ENCODE data around the gene HCFC1R1. TPM values are rescaled to one million over a fixed set of nuclear protein-coding genes. Genes with fewer than 3 reads are reported as not detected.

Gene HCFC1R1
- total and polyA plus RNA-seq, 2 experiments from 2014 or later, result 30.2 to 192 TPM

DNA sequence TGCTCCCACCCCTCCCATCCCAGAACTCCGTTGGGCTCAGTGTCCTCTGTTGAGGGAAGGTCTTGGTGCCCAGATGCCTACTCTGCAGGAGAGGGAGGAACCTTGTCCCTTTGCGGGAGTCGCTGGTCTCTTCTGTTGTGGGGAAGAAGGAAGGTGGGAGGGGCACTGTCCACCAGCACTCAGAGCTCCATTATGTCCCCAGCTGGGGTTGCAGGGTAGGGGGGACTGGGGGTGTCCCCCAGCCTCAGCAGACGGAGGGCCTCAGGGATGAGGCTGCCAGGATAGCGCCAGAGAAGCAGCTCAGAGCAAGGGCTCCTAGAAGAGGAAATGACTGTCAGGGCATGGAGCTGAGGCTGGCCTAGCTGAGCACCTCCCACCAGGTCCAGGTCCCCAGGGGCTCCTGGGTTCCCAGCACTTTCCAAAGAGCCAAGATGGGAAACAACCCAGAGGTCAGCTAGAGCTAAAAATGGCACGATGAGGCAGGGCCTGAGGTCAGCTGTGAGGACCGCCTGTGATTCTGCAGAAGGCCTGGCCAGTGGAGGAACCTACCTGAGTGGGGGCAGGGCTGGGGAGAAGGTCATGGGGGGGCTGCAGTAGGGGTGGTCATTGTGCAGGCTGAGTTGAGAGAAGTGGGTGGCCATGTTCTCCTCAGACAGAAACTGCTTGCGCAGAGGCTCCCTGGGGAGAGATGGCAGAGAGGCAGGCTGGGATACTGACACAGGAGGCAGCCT lies 893 bp downstream of the HCFC1R1 start:
- Histone ChIP-seq H3K4me3 (peak overlapping the region; percentile 85), H3K4me1 (ENCODE audit: insufficient read depth) (peaks cover 37% of the 10 kb centered on the region), H3K27ac (ENCODE audit: low read depth) (peak overlapping the region; percentile 99), H4K20me1 (replicated peaks; ENCODE audit: insufficient read depth) (peaks cover 20% of the 10 kb centered on the region), H3K9me2 (ENCODE audit: insufficient read depth) (no peaks in the 10 kb centered on the region), H2AFZ (no peak overlapping the region), H3K4me2 (peak overlapping the region; percentile 97), H3K27me3 (ENCODE audit: insufficient read depth) (no peaks in the 10 kb centered on the region; the same call in 1 of the 2 replicates), H3K36me3 (ENCODE audit: insufficient read depth) (no peaks in the 10 kb centered on the region), H3F3A (replicated peaks; ENCODE audit: low read depth) (peaks cover 60% of the 10 kb centered on the region), H3K79me2 (replicated peaks; ENCODE audit: insufficient read depth) (peaks cover 18% of the 10 kb centered on the region)
- DNase-seq (ENCODE audit: low spot score) (no peak), ATAC-seq (no peak)
- peak overlapping the region; percentile 96 for H3K4me3 Mint-ChIP-seq
- peaks cover 44% of the 10 kb centered on the region for H3K36me3 Mint-ChIP-seq (ENCODE audit: low read depth)
- H3K27me3 Mint-ChIP-seq (ENCODE audit: insufficient read depth, low read depth, poor library complexity), result peaks cover 48% of the 10 kb centered on the region
- TF ChIP-seq POLR2AphosphoS5 (IDR thresholded peaks at IDR 0.05; ENCODE audit: low read depth), result peak; percentile 58
- TF ChIP-seq, protein P1, sequence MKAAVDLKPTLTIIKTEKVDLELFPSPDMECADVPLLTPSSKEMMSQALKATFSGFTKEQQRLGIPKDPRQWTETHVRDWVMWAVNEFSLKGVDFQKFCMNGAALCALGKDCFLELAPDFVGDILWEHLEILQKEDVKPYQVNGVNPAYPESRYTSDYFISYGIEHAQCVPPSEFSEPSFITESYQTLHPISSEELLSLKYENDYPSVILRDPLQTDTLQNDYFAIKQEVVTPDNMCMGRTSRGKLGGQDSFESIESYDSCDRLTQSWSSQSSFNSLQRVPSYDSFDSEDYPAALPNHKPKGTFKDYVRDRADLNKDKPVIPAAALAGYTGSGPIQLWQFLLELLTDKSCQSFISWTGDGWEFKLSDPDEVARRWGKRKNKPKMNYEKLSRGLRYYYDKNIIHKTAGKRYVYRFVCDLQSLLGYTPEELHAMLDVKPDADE (IDR thresholded peaks at IDR 0.05), result no peak
- peaks cover 31% of the 10 kb centered on the region for H3K4me1 Mint-ChIP-seq
- no peaks in the 10 kb centered on the region; the same call in 1 of the 3 replicates for H3K9me3 Mint-ChIP-seq
- peak overlapping the region; percentile 98 for H3K27ac Mint-ChIP-seq

DNA sequence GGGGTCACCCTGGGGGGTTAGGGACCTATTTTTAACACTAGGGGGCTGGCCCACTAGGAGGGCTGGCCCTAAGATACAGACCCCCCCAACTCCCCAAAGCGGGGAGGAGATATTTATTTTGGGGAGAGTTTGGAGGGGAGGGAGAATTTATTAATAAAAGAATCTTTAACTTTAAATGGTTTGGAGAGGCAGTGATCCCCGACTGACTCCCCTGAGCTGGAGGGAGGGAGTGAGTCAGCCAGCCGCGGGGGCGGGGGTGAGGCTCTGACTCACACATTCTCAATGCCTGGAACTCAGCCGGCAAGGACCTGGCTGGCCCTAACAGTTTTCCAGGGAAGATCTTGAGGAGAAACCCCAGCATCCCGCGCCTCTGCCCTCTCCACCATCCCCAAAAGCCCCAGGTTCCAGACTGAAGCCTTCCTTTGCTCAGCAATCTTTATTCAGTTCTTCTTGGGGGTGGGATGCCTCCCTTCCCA lies 1.5 kb downstream of the HCFC1R1 start:
- peak; percentile 91 for DNase-seq (ENCODE audit: low spot score)
- peak; percentile 1 for ATAC-seq
- TF ChIP-seq NANOG (IDR thresholded peaks at IDR 0.05; ENCODE audit: borderline replicate concordance) (no peak), EZH2 (IDR thresholded peaks at IDR 0.05; ENCODE audit: low read depth, unreplicated experiment) (no peak), CREB1 (CRISPR knock-in tag; IDR thresholded peaks at IDR 0.05; ENCODE audit: low read depth) (no peak), ZNF331 (CRISPR knock-in tag; IDR thresholded peaks at IDR 0.05; ENCODE audit: low read depth) (no peak)
- TF ChIP-seq, protein P2, sequence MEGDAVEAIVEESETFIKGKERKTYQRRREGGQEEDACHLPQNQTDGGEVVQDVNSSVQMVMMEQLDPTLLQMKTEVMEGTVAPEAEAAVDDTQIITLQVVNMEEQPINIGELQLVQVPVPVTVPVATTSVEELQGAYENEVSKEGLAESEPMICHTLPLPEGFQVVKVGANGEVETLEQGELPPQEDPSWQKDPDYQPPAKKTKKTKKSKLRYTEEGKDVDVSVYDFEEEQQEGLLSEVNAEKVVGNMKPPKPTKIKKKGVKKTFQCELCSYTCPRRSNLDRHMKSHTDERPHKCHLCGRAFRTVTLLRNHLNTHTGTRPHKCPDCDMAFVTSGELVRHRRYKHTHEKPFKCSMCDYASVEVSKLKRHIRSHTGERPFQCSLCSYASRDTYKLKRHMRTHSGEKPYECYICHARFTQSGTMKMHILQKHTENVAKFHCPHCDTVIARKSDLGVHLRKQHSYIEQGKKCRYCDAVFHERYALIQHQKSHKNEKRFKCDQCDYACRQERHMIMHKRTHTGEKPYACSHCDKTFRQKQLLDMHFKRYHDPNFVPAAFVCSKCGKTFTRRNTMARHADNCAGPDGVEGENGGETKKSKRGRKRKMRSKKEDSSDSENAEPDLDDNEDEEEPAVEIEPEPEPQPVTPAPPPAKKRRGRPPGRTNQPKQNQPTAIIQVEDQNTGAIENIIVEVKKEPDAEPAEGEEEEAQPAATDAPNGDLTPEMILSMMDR (conservative IDR thresholded peaks at IDR 0.05; ENCODE audit: low read depth in 2 of 2), result no peak
- TF ChIP-seq, protein P3, sequence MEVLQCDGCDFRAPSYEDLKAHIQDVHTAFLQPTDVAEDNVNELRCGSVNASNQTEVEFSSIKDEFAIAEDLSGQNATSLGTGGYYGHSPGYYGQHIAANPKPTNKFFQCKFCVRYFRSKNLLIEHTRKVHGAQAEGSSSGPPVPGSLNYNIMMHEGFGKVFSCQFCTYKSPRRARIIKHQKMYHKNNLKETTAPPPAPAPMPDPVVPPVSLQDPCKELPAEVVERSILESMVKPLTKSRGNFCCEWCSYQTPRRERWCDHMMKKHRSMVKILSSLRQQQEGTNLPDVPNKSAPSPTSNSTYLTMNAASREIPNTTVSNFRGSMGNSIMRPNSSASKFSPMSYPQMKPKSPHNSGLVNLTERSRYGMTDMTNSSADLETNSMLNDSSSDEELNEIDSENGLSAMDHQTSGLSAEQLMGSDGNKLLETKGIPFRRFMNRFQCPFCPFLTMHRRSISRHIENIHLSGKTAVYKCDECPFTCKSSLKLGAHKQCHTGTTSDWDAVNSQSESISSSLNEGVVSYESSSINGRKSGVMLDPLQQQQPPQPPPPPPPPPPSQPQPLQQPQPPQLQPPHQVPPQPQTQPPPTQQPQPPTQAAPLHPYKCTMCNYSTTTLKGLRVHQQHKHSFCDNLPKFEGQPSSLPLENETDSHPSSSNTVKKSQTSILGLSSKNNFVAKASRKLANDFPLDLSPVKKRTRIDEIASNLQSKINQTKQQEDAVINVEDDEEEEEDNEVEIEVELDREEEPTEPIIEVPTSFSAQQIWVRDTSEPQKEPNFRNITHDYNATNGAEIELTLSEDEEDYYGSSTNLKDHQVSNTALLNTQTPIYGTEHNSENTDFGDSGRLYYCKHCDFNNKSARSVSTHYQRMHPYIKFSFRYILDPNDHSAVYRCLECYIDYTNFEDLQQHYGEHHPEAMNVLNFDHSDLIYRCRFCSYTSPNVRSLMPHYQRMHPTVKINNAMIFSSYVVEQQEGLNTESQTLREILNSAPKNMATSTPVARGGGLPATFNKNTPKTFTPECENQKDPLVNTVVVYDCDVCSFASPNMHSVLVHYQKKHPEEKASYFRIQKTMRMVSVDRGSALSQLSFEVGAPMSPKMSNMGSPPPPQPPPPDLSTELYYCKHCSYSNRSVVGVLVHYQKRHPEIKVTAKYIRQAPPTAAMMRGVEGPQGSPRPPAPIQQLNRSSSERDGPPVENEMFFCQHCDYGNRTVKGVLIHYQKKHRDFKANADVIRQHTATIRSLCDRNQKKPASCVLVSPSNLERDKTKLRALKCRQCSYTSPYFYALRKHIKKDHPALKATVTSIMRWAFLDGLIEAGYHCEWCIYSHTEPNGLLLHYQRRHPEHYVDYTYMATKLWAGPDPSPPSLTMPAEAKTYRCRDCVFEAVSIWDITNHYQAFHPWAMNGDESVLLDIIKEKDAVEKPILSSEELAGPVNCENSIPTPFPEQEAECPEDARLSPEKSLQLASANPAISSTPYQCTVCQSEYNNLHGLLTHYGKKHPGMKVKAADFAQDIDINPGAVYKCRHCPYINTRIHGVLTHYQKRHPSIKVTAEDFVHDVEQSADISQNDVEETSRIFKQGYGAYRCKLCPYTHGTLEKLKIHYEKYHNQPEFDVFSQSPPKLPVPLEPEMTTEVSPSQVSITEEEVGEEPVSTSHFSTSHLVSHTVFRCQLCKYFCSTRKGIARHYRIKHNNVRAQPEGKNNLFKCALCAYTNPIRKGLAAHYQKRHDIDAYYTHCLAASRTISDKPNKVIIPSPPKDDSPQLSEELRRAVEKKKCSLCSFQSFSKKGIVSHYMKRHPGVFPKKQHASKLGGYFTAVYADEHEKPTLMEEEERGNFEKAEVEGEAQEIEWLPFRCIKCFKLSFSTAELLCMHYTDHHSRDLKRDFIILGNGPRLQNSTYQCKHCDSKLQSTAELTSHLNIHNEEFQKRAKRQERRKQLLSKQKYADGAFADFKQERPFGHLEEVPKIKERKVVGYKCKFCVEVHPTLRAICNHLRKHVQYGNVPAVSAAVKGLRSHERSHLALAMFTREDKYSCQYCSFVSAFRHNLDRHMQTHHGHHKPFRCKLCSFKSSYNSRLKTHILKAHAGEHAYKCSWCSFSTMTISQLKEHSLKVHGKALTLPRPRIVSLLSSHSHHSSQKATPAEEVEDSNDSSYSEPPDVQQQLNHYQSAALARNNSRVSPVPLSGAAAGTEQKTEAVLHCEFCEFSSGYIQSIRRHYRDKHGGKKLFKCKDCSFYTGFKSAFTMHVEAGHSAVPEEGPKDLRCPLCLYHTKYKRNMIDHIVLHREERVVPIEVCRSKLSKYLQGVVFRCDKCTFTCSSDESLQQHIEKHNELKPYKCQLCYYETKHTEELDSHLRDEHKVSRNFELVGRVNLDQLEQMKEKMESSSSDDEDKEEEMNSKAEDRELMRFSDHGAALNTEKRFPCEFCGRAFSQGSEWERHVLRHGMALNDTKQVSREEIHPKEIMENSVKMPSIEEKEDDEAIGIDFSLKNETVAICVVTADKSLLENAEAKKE (CRISPR knock-in tag; IDR thresholded peaks at IDR 0.05), result no peak

More for the DNA sequence above, 1.5 kb downstream of the HCFC1R1 start:
- H3K4me1 ChIP-seq (ENCODE audit: insufficient read depth), result peaks cover 32% of the 10 kb centered on the region
- peaks cover 21% of the 10 kb centered on the region for H4K20me1 ChIP-seq (replicated peaks; ENCODE audit: insufficient read depth)
- peak overlapping the region; percentile 97 for H3K4me2 ChIP-seq
- H2AFZ ChIP-seq, result no peak overlapping the region
- Mint-ChIP-seq H3K36me3 (ENCODE audit: low read depth) (peaks cover 40% of the 10 kb centered on the region), H3K4me1 (peaks cover 27% of the 10 kb centered on the region), H3K9me3 (peaks cover under 1% of the 10 kb centered on the region; the same call in 2 of the 3 replicates), H3K27me3 (ENCODE audit: insufficient read depth, low read depth, poor library complexity) (peaks cover 48% of the 10 kb centered on the region), H3K27ac (peak overlapping the region; percentile 98), H3K4me3 (peak overlapping the region; percentile 96)
- peaks cover 24% of the 10 kb centered on the region for H3K79me2 ChIP-seq (replicated peaks; ENCODE audit: insufficient read depth)
- no peaks in the 10 kb centered on the region for H3K9me2 ChIP-seq (ENCODE audit: insufficient read depth)
- peaks cover 54% of the 10 kb centered on the region for H3F3A ChIP-seq (replicated peaks; ENCODE audit: low read depth)
- H3K27ac ChIP-seq (ENCODE audit: low read depth), result peak overlapping the region; percentile 99
- H3K4me3 ChIP-seq, result peak overlapping the region; percentile 85
- no peaks in the 10 kb centered on the region for H3K36me3 ChIP-seq (ENCODE audit: insufficient read depth)
- H3K27me3 ChIP-seq (ENCODE audit: insufficient read depth), result no peaks in the 10 kb centered on the region; the same call in 1 of the 2 replicates

All from GM23338 (cell line).